ENCODE data around the gene PTP4A1.

DNA sequence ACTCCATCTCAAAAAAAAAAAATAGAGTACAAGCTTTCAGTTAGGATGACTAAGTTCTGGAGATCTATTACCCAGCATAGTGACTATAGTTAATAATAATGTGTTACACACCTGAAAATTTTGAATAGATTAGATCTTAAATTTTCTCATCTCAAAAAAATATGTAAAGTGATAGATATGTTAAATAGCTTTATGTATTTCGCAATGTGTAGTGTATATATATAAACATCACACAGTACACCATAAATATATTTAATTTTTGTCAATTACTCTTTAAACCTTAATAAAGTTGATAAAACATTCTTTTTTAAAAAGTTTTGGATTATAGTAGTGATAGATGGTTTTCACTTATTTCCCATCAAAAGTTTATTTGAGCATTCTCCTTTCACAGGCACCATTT is 25.6 kb upstream of the PTP4A1 start:
- TF ChIP-seq GATA2 (IDR thresholded peaks at IDR 0.05; ENCODE audit: low read depth, low read length): no peak
- TF ChIP-seq GATA3 (IDR thresholded peaks at IDR 0.05; ENCODE audit: low read depth, low read length): no peak

Measured in SH-SY5Y (cell line).